Measurements from ENCODE around the gene CDCA5.

CDCA5 gene

GRCh38 chr11:65040520-65040846 is 43.4 kb downstream of the CDCA5 start:
- Histone ChIP-seq H2AFZ (ENCODE audit: low read depth, low read length) (peak overlapping the region; percentile 76), H3K79me2 (ENCODE audit: low read length) (no peaks in the 10 kb centered on the region), H3K4me1 (ENCODE audit: low read length) (peaks cover 9% of the 10 kb centered on the region; the same call in 1 of the 2 replicates), H4K20me1 (ENCODE audit: insufficient read depth, low read length) (no peaks in the 10 kb centered on the region), H3K4me3 (ENCODE audit: low read length) (peak overlapping the region; percentile 78), H3K9ac (ENCODE audit: low read length) (peak overlapping the region; percentile 75), H3K36me3 (replicated peaks; ENCODE audit: low read depth, low read length) (peaks cover 6% of the 10 kb centered on the region), H3K9me3 (ENCODE audit: insufficient read depth, low read length) (no peaks in the 10 kb centered on the region), H3K27me3 (ENCODE audit: low read depth, low read length) (no peaks in the 10 kb centered on the region), H3K4me2 (ENCODE audit: low read length) (peak overlapping the region; percentile 79), H3K27ac (ENCODE audit: low read length) (peak overlapping the region; percentile 88)
- no peak for TF ChIP-seq EZH2phosphoT487 (IDR thresholded peaks at IDR 0.05; ENCODE audit: low read depth)
- TF ChIP-seq, protein P1, sequence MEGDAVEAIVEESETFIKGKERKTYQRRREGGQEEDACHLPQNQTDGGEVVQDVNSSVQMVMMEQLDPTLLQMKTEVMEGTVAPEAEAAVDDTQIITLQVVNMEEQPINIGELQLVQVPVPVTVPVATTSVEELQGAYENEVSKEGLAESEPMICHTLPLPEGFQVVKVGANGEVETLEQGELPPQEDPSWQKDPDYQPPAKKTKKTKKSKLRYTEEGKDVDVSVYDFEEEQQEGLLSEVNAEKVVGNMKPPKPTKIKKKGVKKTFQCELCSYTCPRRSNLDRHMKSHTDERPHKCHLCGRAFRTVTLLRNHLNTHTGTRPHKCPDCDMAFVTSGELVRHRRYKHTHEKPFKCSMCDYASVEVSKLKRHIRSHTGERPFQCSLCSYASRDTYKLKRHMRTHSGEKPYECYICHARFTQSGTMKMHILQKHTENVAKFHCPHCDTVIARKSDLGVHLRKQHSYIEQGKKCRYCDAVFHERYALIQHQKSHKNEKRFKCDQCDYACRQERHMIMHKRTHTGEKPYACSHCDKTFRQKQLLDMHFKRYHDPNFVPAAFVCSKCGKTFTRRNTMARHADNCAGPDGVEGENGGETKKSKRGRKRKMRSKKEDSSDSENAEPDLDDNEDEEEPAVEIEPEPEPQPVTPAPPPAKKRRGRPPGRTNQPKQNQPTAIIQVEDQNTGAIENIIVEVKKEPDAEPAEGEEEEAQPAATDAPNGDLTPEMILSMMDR (IDR thresholded peaks at IDR 0.05; ENCODE audit: low read depth, low read length) = no peak

- no peaks in the 10 kb centered on the region for H3K36me3 ChIP-seq (replicated peaks; ENCODE audit: low read depth, low read length)
- no peaks in the 10 kb centered on the region for H3K9me3 ChIP-seq (ENCODE audit: insufficient read depth, low read length)
- no peak overlapping the region for H3K4me2 ChIP-seq (ENCODE audit: low read length)
- TF ChIP-seq, protein P1 (IDR thresholded peaks at IDR 0.05; ENCODE audit: low read depth, low read length) = no peak
- TF ChIP-seq EZH2phosphoT487 (IDR thresholded peaks at IDR 0.05; ENCODE audit: low read depth) = no peak
- no peak overlapping the region for H3K9ac ChIP-seq (ENCODE audit: low read length)
- H3K4me1 ChIP-seq (ENCODE audit: low read length) = peaks cover 9% of the 10 kb centered on the region; the same call in 1 of the 2 replicates
- no peak overlapping the region for H3K4me3 ChIP-seq (ENCODE audit: low read length)
- H3K27ac ChIP-seq (ENCODE audit: low read length) = no peak overlapping the region
- no peaks in the 10 kb centered on the region for H4K20me1 ChIP-seq (ENCODE audit: insufficient read depth, low read length)
- no peaks in the 10 kb centered on the region for H3K79me2 ChIP-seq (ENCODE audit: low read length)
- no peaks in the 10 kb centered on the region for H3K27me3 ChIP-seq (ENCODE audit: low read depth, low read length)
- H2AFZ ChIP-seq (ENCODE audit: low read depth, low read length) = no peak overlapping the region
These were observed 46.9 kb downstream of the CDCA5 start for GRCh38 chr11:65036931-65037330.

DNA sequence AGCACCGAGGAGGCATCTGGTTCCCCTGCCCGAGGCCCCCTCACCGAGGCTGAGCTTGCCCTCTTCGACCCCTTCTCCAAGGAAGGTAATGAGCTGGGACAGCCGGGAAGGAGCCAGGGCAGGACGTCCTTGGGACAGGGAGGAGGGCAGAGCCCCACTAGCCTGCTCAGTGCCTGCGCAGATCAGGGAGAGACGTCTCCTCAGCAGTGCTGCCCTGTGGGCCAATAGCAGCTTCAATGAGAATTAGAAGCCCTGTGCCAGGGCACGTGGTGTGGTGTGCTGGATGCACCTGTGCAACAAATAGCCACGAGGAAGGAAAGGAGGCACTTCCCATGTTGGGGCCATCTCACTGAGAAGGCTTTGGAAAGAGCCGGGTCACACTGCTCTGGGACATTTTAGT is 48.3 kb downstream of the CDCA5 start:
- Histone ChIP-seq H3K4me2 (ENCODE audit: low read length) (no peak overlapping the region), H2AFZ (ENCODE audit: low read depth, low read length) (no peak overlapping the region), H3K9me3 (ENCODE audit: insufficient read depth, low read length) (no peaks in the 10 kb centered on the region), H4K20me1 (ENCODE audit: insufficient read depth, low read length) (no peaks in the 10 kb centered on the region), H3K79me2 (ENCODE audit: low read length) (no peaks in the 10 kb centered on the region), H3K9ac (ENCODE audit: low read length) (no peak overlapping the region), H3K27ac (ENCODE audit: low read length) (no peak overlapping the region), H3K4me3 (ENCODE audit: low read length) (no peak overlapping the region), H3K27me3 (ENCODE audit: low read depth, low read length) (no peaks in the 10 kb centered on the region), H3K36me3 (replicated peaks; ENCODE audit: low read depth, low read length) (no peaks in the 10 kb centered on the region), H3K4me1 (ENCODE audit: low read length) (peaks cover 6% of the 10 kb centered on the region; the same call in 1 of the 2 replicates)
- TF ChIP-seq, protein P1 (IDR thresholded peaks at IDR 0.05; ENCODE audit: low read depth, low read length) = no peak
- no peak for TF ChIP-seq EZH2phosphoT487 (IDR thresholded peaks at IDR 0.05; ENCODE audit: low read depth)

GRCh38 chr11:65034423-65034822 is 49.4 kb downstream of the CDCA5 start:
- Histone ChIP-seq H3K9ac (ENCODE audit: low read length) (no peak overlapping the region), H3K4me3 (ENCODE audit: low read length) (no peak overlapping the region), H3K36me3 (replicated peaks; ENCODE audit: low read depth, low read length) (no peaks in the 10 kb centered on the region)

More at GRCh38 chr11:65034423-65034822, 49.4 kb downstream of the CDCA5 start:
- TF ChIP-seq, protein P1 (IDR thresholded peaks at IDR 0.05; ENCODE audit: low read depth, low read length) = no peak
- no peak for TF ChIP-seq EZH2phosphoT487 (IDR thresholded peaks at IDR 0.05; ENCODE audit: low read depth)
- Histone ChIP-seq H3K27me3 (ENCODE audit: low read depth, low read length) (no peaks in the 10 kb centered on the region), H3K4me2 (ENCODE audit: low read length) (no peak overlapping the region), H4K20me1 (ENCODE audit: insufficient read depth, low read length) (no peaks in the 10 kb centered on the region), H3K9me3 (ENCODE audit: insufficient read depth, low read length) (no peaks in the 10 kb centered on the region), H3K4me1 (ENCODE audit: low read length) (no peaks in the 10 kb centered on the region), H2AFZ (ENCODE audit: low read depth, low read length) (no peak overlapping the region), H3K79me2 (ENCODE audit: low read length) (no peaks in the 10 kb centered on the region), H3K27ac (ENCODE audit: low read length) (no peak overlapping the region)

All from OCI-LY3 (cell line).